ENCODE data around the gene ARHGAP24.

Gene ARHGAP24

DNA sequence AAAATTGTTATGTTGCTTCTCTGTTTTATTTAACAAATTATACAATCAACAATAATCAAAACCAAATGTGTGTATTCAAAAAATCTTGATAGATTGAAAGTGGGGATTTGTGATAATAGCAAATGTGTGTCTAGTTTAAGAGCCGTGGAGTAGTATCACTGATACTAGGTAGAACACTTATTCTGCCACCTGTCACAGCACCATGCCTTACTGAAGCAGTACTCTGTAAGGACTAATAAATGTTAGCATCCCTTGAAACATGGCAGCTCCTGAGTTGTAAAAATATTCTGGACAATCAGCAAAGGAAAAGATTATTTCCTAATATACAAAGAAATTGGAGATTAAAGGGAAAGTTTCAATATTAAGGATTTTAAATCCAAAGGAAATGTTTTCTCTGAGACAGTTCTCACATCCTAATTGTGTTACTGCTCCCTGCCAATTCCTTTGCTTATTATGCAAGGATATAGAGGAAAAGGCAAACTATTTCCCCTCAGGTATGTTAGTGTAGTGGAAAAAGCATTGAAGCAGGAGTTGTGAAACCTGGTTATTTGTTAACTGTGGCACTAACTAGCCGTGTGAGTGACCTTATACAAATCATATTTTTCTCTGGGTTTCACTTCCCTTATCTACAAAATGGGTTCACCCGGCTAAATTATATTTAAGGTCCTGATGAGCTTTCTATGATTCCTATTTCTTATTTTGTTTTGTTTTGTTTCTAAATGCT lies 303.1 kb downstream of the ARHGAP24 start:
- peak; percentile 41 for DNase-seq (ENCODE audit: low read depth)

DNA sequence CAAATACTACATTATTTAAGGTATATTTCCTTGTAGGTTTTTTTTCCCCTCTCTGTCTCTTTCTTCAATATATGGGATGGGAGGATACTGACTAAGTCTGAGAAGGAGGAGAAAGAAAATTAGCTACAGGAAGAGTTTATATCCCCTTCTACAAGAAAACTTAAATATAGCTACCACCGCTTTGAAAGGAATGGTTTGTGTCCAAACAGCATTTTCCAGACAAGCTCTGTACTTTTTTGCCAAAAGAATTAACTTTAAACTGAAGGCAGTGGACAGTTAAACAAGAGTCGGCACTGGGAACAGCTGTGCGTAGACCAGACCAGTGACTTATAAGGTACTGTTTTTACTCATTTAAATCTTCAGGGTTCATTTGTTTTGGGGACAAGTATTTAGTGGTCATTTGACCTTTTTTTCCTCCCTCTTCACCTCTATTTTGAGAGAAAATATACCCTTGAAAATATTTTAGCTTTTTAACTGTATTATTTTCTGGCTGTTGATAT lies 303.7 kb downstream of the ARHGAP24 start:
- peak; percentile 51 for DNase-seq (ENCODE audit: low read depth)

DNA sequence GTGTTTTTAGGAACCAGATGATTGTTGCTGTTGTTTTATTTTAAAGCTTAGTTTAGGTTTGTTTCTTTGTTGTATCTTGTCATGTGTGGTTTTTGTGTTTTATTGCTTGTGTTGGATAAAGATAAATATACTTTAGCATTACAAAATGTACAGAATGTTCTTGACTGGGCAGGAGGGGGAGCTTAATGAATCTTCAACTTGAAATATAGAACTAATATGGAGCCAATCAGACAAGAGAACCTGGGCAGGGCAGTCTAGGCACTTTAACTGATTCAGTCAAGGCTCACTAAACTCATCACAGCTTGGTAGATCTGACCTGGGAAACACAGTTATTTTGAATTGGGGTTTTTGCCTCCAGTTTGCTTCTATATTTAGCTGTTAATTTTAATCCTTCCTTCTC lies 304.2 kb downstream of the ARHGAP24 start:
- DNase-seq (ENCODE audit: low read depth) = peak; percentile 76

DNA sequence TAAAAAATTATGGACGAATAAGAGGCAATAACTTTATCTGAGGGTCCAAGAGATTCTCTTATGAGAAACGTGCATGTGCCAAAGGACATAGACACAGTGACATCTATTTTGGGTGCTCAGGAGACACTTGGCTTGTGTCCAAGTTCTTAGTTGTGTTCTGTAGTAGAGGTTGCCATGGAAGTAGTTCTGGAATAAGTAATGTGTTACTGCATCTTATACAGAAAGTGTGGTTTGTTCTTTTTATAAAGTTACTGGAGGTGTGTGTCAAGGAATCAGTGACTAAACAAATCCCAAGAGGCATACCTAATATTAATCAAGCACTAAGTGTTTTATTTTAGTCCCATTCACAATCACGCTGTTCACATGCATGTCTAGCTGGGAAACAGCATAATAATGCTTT lies 305.7 kb downstream of the ARHGAP24 start:
- peak; percentile 47 for DNase-seq (ENCODE audit: low read depth)

DNA sequence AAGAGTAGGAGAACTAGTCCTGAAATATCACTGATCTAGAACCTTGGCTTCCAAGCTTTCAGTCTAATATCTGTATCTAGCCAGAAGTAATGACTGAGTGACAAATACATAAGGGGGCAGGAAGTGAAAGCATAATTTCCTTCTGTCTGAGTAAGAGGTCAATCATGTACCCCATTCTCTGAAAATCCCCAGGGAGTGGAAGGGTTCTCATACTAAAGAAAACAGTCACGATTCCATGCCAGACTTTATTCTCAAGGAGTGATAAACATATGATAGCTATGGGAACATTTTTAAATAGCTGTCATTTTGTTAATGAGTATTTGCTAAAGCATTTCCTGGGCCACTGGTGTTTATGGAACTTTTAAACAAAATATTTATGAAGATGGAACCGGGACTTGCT lies 308.5 kb downstream of the ARHGAP24 start:
- peak; percentile 89 for DNase-seq (ENCODE audit: low read depth)

DNA sequence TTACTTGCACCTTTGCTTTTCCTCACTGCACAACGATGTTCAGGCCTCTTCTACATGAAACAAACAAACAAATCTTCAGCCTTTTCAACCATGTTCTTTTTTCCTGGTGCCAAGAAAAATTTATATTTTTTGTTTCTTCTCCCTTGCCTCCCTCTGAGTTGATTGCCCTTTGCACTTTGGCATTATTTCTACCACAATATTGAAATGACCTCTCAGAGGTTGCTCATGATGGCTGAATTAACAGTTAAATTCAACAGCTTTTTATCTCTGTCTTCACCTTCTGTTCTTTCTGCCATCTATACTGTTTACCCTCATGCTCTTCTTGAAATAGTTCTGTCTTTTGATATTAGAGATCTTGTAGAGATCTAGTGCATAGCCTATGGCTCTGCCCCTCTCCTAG lies 308.9 kb downstream of the ARHGAP24 start:
- no peak for DNase-seq (ENCODE audit: low read depth)

DNA sequence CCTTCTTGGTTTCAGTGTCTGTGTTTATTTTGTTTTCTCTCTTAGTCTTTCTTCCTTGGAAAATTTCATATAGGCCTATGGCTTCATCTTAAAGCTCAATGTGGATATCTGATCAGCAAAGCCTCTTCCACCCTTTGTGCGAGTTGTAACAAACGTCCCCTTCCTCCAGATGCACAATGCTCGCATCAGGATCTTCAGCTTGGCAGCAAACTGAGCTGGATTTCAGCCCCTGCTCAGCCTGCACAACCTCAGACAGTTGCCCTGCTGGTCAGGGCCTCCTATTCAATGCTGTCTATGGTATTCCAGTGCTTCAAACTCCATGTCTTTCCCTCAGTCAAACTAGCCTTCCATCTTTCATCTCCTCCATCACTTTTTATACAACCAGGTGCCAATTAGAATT lies 309.4 kb downstream of the ARHGAP24 start:
- no peak for DNase-seq (ENCODE audit: low read depth)

DNA sequence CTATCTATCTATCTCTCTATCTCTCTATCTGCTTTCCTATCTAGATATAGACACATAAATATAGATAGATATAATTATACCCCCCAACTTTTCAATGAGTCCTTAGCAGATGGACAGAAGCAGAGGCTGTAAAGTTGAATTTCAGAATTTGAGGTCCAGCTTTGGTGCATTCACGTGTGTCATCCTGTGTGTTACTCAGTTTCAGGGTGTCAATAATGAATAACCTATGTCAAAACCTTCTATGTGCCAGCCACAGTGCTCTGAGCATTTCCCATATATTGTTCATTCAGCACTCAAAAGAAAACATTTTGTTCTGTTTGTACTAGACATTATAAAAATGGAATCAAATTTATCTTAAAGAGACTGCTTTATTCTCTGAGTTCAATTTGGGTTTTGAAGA lies 310.0 kb downstream of the ARHGAP24 start:
- no peak for DNase-seq (ENCODE audit: low read depth)

DNA sequence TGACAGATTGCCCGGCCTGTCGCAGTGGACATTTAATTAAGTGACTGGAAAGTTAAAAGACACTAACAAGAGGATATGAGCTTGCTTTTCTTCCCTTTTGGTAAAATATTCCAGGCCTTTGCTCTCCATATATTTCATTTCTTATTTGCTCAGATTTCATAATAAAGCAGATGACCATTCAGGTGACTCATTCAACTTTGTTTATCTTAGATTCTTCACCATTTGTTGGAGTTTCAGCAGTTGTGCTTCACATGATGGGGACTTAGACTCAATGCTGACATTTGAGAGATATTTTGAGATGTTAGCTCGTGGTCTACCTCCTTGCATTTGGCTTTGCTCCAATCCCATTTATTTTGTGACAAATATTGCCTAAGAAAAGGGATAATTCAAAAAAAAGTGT lies 312.2 kb downstream of the ARHGAP24 start:
- peak; percentile 91 for DNase-seq (ENCODE audit: low read depth)

DNA sequence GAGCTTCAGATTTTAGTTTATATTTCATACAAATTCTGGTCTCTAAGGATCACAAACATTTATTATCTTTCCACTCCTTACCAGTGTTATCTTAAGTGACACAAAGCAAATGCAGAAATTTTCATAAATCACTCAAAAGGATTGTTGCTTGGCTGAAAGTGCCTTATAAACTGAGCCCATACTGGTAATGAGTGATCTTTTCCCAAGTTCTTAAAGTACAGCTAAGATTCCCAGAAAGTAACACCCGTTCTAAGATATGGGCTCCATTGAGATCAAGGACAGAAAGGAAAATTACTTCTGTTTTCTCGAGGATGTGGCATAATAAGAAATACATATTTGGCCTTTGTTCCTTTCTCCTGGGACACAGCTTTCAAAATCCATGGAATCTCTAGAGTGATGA lies 313.7 kb downstream of the ARHGAP24 start:
- DNase-seq (ENCODE audit: low read depth) = no peak

DNA sequence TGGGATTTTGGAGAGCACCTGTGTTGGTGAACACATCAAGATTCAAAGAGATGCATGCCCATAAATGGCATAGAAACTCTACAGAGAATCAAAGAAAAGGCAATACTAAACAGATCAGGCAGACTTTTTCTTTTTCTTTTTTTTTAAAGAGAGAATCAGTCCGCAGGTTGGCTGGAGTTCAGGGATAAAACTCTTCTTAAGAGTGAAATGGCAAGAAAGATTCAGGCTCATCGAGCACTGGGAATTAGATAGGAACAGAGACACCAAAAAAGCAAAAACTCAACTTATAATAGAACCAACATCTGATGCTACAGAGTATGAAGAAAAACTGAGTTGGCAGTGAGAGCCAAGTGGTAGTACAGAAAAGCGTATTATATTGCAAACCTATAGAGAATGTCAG lies 314.3 kb downstream of the ARHGAP24 start:
- DNase-seq (ENCODE audit: low read depth) = no peak

DNA sequence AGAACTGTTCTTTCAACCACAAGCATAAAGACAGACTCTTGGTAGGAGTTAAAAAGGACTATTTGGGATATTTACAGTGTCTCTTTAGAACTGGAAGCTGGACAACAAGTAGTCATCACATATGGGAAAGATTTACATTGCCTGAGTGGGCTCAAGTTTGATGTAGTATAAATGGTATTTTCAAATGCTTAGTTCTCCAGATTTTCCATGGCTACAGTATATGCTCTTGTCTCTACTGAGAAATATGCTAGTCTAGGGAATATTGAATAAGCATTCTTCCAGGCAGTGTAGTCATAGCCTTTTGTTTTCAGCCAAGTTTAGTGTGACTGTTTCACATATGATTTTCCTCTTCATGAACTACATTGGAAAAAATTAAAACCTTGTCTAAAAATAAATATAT lies 315.6 kb downstream of the ARHGAP24 start:
- DNase-seq (ENCODE audit: low read depth) = no peak

DNA sequence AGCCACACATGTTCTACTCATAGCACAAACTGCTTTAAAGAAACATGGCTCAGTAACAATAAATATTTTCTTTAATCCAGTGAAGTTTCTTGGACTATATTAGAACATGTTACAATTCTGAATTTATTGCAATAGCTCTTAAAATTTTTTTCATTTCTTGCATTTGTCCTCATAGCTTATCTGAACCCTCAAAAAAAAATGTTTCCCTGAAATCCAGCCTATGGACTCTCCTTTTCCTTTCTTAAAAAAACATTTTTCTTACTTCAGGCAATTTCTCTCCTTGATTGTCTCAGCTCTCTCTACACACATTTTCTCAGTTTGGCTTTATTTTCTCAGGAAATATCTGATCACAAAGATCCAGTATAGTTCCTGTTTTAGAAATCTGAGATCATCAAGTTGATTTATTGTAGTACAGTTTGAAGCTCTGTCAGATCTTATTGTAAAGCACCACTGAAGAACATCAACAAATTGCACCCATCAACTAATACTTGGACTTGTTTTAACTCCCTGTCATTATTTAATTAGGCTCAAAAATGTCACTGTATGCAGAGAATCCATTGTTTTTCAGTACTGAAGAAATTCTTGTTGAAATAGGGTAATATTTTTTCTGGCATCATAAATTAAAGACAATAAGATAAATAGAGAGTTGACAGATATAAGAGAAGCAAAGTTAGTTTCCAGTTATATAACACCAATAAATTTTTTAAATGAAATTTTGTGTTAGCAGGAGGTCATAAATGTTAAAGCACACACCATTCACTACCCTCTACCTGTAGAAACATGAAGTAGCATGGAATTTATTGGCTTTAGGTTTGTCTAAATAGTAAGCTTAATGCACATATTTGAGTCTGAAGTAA lies 317.7 kb downstream of the ARHGAP24 start:
- DNase-seq (ENCODE audit: low read depth) = no peak

DNA sequence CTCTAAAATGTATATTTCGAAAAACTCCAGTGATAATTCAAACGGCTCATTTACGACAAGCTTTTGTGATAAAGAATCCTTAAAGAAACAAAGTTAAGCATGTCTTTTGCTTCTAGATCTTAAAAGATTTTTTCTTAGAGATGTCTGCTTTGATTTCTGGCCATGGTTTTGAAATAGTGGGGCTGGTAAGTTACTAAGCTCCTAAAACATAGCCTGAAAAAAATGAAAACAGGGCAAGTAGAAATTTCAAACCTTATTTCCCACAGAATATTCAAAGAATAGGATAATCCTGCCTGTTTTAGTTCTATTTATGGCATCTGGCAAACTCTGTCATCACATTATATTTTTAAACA lies 318.3 kb downstream of the ARHGAP24 start:
- DNase-seq (ENCODE audit: low read depth) = peak; percentile 29

DNA sequence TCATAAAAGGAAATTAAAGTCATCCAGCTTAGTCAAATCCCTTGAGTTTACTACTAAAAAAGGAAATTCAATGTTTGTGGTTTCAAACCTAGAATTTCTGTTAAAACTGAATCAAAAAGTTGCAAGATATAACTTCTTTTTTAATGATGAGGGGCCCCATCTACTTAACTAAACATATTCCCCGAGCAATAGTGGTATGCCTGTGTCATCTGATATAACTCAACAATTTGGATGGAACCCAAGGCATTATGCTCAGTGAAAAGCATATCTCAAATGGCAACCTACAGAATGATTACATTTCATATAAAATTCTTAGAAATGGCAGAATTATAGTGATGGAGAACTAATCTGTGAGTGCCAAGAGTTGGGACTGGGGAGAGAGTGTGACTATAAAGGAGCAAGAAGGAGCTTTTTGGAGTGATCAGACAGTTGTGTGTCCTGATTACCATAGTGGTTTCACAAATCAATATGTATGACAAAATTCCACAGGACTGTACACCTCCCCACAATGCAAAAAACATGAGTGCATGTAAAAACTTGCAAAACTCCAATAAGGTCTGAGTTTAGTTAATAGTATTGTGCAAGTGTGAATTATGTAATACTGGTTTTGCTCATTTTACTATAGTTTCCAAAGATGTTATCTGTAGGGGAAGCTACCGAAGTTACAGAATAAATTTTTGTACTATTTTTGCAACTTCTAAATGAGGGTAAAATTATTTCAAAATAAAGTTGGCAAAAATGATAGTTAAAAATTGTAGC lies 323.2 kb downstream of the ARHGAP24 start:
- peak; percentile 42 for DNase-seq (ENCODE audit: low read depth)

DNA sequence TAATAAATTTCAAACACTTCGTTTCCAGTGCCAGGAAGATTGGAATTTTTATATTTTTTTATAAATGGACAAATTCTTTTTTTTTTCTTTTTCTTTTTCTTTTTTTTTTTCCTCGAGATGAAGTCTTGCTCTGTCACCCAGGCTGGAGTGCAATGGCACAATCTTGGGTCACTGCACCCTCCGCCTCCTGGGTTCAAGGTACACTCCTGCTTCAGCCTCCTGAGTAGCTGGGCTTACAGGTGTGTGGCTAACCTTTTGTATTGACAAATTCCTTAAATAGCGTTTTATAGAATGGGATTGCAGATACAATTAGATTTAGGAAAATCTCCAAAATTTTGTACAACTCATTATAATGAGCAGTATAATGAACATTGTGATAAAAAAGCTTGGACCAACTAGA lies 328.9 kb downstream of the ARHGAP24 start:
- no peak for DNase-seq (ENCODE audit: low read depth)

DNA sequence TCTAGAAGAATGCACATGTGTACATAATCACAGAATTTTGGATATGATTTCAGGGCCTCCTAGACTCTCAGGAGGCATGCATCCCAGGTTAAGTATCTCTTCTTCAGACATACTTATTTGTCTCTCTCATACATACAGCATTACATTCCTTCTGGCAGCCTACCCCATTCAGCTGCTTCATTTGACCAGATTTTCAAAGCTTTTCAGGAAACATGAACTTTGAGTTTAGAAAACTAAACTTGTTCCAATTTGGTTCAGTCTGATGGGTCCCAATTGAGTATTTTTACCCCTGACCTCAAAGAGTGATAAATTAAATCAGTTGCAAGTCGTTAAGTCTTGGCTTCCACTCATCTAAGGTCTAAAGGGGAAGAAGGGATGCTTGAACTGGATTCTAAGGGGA lies 330.9 kb downstream of the ARHGAP24 start:
- no peak for DNase-seq (ENCODE audit: low read depth)

DNA sequence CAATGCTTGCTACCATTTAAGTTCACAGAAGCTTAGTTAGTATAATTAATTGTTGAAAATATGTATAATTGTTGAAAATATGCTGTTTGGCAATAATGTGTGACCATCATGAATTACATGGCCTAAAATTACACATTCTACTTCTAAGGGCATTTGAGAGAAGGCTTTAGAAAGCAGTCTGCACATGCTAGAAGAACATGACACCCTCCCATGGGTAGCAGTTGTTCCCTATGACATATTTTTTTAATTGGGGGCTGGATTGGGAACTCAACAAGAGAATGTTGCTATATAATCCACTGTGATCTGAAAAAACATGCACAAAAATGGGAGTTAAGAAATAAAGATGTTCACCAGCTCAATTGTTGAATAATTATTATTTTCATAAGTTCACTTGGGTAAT lies 331.4 kb downstream of the ARHGAP24 start:
- DNase-seq (ENCODE audit: low read depth) = no peak

DNA sequence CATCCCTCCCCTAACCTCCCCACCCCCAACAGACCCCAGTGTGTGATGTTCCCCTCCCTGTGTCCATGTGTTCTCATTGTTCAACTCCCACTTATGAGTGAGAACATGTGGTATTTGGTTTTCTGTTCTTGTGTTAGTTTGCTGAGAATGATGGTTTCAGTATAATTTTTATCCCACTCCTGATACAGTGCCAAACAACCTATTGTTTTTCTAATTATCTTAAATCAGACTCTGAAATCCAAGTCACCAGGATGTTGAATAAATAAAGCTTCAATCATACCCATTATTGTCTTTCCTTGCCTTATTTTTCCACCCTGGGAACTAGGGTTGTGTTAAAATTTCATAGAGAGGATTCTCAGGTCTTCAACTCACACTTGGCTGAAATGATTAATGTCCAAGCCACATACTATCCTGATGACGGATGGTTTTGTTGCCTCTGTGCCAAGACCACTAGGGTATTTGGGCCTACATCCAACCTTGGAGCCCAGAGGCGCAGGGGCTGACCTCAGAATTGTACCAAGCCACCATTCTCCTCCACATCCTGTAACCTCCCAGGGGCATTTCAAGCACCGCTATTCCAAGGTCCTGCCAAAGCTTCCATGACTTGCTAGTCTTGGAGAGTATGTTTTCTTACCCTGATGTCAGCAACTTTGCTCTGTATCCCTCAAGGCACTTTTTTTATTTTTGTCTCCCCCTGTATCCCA lies 332.4 kb downstream of the ARHGAP24 start:
- DNase-seq (ENCODE audit: low read depth) = no peak

DNA sequence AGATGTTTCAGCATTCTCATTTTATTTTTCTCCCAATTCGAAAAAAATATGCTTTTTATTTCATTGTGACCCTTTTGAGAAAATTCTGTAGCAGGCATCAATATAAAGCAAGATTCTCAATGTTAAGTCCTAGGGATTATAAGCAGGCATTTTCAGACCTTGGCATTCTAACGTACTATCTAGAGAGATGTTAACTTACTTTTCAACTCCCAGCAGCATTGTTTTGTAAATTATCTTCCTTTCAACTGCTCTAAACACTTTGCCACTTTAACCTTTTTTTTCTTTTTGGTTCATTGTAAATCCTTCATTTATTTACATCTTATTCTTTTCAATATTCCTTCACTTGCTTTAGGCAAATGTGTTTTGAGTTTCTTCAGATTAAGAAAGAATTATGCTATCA lies 333.2 kb downstream of the ARHGAP24 start:
- DNase-seq (ENCODE audit: low read depth) = no peak

DNA sequence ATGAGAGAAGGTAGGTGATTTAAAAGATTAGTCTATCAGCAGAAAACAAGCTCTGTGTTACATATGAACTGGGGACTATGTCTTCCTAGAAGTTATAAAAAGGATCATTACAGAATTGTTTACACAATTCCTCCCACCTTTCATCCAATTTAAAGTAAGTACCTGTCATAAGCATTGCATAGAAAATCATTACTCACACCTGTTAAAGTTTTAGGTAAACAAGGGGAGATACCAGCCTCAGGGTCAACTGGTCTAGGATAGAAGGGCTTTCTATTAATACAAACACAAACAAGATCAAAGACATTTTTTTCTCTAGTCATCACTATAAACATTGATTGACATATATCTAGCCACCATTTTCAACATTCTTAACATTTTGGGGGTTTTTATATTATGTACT lies 333.9 kb downstream of the ARHGAP24 start:
- no peak for DNase-seq (ENCODE audit: low read depth)

DNA sequence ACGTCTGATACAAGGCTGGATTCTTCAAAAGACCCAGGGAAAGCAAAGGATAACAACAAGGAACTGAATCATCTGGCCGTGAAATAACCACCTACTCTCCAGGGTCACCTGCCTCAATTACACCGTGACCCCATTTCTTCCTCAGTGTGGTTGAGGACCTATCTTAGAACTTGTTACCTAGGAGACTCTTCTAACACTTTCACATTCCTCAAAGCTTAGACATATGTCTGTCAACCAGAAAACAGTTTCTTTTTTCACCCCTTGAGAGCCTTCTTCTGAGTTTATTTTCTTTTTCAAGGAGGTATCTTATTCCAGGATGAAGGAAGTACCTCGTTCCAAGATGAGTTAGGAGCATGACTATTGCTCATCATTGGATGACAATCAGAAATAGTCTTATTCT lies 337.8 kb downstream of the ARHGAP24 start:
- no peak for DNase-seq (ENCODE audit: low read depth)

Measured in amniotic epithelial cell (primary cell).